ENCODE results near the gene HCRTR1. TPM values are rescaled to one million over a fixed set of nuclear protein-coding genes. Genes with fewer than 3 reads are reported as not detected.

Gene HCRTR1
- total RNA-seq, 2 donors from 2014 or later = not detected

DNA sequence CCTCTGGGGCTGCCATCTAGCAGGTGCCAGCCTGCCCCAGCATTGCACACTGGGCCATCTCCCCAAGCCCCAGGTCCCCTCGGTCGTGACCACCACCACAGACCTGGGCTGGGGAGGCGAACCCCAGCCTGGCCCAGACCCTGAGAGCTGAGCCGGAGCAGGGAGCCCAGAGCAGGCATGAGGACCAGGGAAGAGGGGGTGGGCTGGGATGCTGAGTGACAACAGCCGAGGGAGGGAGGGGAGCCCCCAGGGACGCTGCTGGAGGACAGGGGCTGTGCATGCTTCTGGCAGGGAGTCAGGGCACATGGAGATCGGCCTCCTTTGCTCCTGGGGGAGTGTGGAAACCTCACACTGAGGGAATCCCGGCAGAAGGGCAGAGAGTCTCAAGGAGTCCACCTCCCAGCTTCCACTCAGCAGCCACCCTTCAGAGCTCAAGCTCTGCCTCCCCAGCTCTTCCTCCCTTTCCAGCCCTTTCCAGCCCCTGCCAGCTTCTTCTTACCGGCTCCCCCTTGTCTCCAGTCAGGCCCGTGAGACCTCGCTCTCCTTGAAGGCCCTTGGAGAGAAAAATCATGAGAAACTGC lies 50.9 kb downstream of the HCRTR1 start:
- Histone ChIP-seq H3K4me1 (replicated peaks) (peaks cover 2% of the 10 kb centered on the region), H3K4me3 (no peak overlapping the region), H3K9me3 (no peaks in the 10 kb centered on the region), H3K27me3 (replicated peaks; ENCODE audit: insufficient read depth) (no peaks in the 10 kb centered on the region), H3K27ac (peak overlapping the region in 1 of 2 donors; percentile 72), H3K36me3 (no peaks in the 10 kb centered on the region)
- intact Hi-C loops (cut with DNase I) = loop anchor here (5.0 kb wide), 1 partner anchor 404 kb away; the partner anchor contains the start of gene TMEM39B
- 66% methylated on average over 11 of the region's 11 CpGs for WGBS
- DNase-seq (ENCODE audit: low spot score) = no peak
- TF ChIP-seq, protein P1, sequence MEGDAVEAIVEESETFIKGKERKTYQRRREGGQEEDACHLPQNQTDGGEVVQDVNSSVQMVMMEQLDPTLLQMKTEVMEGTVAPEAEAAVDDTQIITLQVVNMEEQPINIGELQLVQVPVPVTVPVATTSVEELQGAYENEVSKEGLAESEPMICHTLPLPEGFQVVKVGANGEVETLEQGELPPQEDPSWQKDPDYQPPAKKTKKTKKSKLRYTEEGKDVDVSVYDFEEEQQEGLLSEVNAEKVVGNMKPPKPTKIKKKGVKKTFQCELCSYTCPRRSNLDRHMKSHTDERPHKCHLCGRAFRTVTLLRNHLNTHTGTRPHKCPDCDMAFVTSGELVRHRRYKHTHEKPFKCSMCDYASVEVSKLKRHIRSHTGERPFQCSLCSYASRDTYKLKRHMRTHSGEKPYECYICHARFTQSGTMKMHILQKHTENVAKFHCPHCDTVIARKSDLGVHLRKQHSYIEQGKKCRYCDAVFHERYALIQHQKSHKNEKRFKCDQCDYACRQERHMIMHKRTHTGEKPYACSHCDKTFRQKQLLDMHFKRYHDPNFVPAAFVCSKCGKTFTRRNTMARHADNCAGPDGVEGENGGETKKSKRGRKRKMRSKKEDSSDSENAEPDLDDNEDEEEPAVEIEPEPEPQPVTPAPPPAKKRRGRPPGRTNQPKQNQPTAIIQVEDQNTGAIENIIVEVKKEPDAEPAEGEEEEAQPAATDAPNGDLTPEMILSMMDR (IDR thresholded peaks at IDR 0.05) = no peak
- TF ChIP-seq POLR2AphosphoS5 (IDR thresholded peaks at IDR 0.05) (no peak), POLR2A (IDR thresholded peaks at IDR 0.05) (no peak)

DNA sequence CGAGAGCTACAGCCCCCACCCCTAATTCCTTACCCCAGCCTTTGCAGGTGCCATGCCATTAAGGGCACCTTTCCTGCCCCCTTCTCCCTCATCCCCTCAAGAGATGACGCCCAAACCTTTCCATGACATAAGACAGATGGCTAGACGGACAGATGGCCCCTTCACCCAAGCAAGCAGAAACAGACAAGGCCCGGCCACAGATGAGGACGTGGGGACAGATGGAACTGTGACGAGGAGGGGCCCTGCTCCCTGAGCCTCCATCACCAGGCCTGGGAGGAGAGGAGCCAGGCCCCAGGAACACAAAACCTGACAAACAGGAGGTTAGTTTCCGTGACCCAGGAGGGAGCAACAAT lies 51.9 kb downstream of the HCRTR1 start:
- 38% methylated on average over 7 of the region's 7 CpGs for WGBS
- TF ChIP-seq POLR2AphosphoS5 (IDR thresholded peaks at IDR 0.05) (no peak), POLR2A (IDR thresholded peaks at IDR 0.05) (no peak)
- TF ChIP-seq, protein P1 (IDR thresholded peaks at IDR 0.05) = no peak
- intact Hi-C loops (cut with DNase I) = loop anchor here (5.0 kb wide), 1 partner anchor 403 kb away; the partner anchor contains the start of gene TMEM39B

DNA sequence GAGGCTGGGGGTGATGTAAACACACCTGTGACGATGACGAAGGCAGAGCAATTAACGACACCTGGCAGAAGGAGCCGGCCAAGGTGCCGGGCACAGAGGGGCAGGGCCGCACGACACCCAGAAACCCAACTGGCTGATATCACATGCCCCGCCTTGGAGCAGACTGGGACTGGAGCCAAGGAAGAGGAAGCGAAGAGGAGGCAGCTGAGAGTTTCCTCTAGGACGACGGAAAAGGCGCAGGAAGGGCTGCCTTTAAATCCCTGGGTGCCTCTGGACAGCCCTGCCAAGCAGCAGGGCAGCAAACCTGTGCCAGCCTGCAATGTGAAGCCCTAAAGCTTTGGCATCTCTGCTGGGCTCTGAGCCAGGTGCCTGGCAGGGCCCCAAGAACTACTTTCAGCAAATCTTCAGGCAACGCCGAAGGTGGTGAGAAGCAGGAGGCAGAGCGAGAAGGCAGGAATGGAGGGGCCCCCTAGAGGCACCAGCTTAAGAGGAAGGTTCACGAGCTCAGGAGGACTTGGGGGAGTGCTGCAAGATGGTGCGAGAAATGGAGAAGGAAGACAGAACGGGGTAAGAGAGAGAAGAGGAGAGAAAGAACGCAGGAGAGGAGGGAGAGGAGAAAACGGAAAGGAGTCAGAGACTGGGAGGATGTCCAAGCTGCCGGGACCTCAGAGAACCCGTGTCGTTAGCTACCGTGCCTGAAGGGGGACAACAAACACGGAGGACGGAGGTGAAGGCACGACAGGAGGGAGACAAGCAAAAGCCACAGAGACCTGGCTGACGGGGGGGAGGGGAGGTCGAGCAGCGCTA lies 52.5 kb downstream of the HCRTR1 start:
- H3K36me3 ChIP-seq = no peaks in the 10 kb centered on the region
- peaks cover 2% of the 10 kb centered on the region for H3K4me1 ChIP-seq (replicated peaks)
- peak; percentile 91 for DNase-seq (ENCODE audit: low spot score)
- H3K27ac ChIP-seq = peak overlapping the region; percentile 62 to 72
- TF ChIP-seq POLR2A (IDR thresholded peaks at IDR 0.05) (peak; percentile 41), POLR2AphosphoS5 (IDR thresholded peaks at IDR 0.05) (peak; percentile 78)
- TF ChIP-seq, protein P1 (IDR thresholded peaks at IDR 0.05) = no peak
- no peaks in the 10 kb centered on the region for H3K27me3 ChIP-seq (replicated peaks; ENCODE audit: insufficient read depth)
- WGBS = 4% methylated on average over 30 of the region's 30 CpGs
- intact Hi-C loops (cut with DNase I) = loop anchor here (5.0 kb wide), 1 partner anchor 402 kb away; the partner anchor contains the start of gene TMEM39B
- H3K4me3 ChIP-seq = peak overlapping the region; percentile 4 to 15
- H3K9me3 ChIP-seq = no peaks in the 10 kb centered on the region

More for the DNA sequence above, 51.9 kb downstream of the HCRTR1 start:
- Histone ChIP-seq H3K4me3 (no peak overlapping the region), H3K27me3 (replicated peaks; ENCODE audit: insufficient read depth) (no peaks in the 10 kb centered on the region), H3K9me3 (no peaks in the 10 kb centered on the region), H3K4me1 (replicated peaks) (peaks cover 2% of the 10 kb centered on the region), H3K36me3 (no peaks in the 10 kb centered on the region), H3K27ac (peak overlapping the region; percentile 62 to 72)
- no peak for DNase-seq (ENCODE audit: low spot score)

DNA sequence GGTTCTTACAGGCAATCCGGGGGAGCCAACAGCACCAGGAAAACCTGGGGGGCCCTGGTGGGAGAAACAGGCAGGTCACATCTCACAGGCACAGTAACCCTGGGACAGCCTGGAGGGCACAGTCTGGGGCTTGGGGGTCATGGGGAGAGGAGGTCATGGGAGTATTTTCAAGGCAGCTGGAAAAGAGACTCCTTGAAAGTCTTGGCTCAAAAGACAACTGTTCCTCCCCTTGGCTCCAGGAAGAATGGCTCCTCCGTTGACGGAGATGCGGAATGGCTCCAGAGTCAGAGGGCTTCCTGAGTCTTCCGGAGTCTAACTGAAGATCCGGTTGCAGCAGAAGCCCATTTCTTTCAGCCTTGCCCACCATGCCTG lies 53.1 kb downstream of the HCRTR1 start:
- H3K4me3 ChIP-seq = peak overlapping the region in 1 of 2 donors; percentile 15
- WGBS = 56% methylated on average over 6 of the region's 6 CpGs
- H3K27ac ChIP-seq = peak overlapping the region; percentile 62 to 72
- TF ChIP-seq POLR2AphosphoS5 (IDR thresholded peaks at IDR 0.05) = no peak
- TF ChIP-seq, protein P1 (IDR thresholded peaks at IDR 0.05) = no peak
- no peak for TF ChIP-seq POLR2A (IDR thresholded peaks at IDR 0.05)
- H3K4me1 ChIP-seq (replicated peaks) = peaks cover 2% of the 10 kb centered on the region
- no peaks in the 10 kb centered on the region for H3K27me3 ChIP-seq (replicated peaks; ENCODE audit: insufficient read depth)
- H3K36me3 ChIP-seq = no peaks in the 10 kb centered on the region
- intact Hi-C loops (cut with DNase I) = no loop called here
- H3K9me3 ChIP-seq = no peaks in the 10 kb centered on the region
- DNase-seq (ENCODE audit: low spot score) = no peak
